Heart left ventricle (tissue), 13 donors: Measurements from ENCODE around the gene ICAM3.

ENCODE experiments used
- POLR2A ChIP-seq, 2 donors: fragments of 450-650 bp; IDR thresholded peaks; one replicate each; pipeline ENCODE4 v1.6.1; 2017; ENCODE audit warnings: antibody characterized with exemption in 2 of 2, mild to moderate bottlenecking in 2 of 2, moderate library complexity in 2 of 2
- TF ChIP-seq, protein P1 (sequence below), 12 donors: fragments of 200-600 bp; sonication (generic) in 4 of 12; IDR thresholded peaks; one replicate each; pipeline versions ENCODE4 v1.5.0 to v1.8.0; 2018 to 2022; ENCODE audit warnings: antibody characterized with exemption in 12 of 12, mild to moderate bottlenecking in 5 of 12
- donor health status: ischemic (EF 13 %, LVEDD 7.1; RV severe dilation, severe dysfunction).
- donor health status: DM: no; HTN: yes; CAD: no.
- donor health status: DM: no; HTN: no; CAD: no.
- donor health status: ischemic (EF 25% LVEDD 6.9; RV normal size, moderate dysfunction).
- donor health status: ischemic (EF 25% LVEDD 5.7; RV mildly dilated, moderate dysfunction).
- donor health status: ischemic (EF 35%, LVEDD 5.7; RV mildly dilated, moderate dysfunction).
- donor health status: nonischemic (EF 11% LVEDD 7.7; RV severe dilation, severe dysfunction).
- donor health status: DM: yes; HTN: yes; CAD: no.
- donor health status: PGD.
- donor health status: ischemic (EF 29% LVEDD 5.4; RV normal size, mild dysfunction).
- donor health status: nonischemic (EF 23%, LVEDD 6.1; RV moderate dilation, normal function).

DNA sequence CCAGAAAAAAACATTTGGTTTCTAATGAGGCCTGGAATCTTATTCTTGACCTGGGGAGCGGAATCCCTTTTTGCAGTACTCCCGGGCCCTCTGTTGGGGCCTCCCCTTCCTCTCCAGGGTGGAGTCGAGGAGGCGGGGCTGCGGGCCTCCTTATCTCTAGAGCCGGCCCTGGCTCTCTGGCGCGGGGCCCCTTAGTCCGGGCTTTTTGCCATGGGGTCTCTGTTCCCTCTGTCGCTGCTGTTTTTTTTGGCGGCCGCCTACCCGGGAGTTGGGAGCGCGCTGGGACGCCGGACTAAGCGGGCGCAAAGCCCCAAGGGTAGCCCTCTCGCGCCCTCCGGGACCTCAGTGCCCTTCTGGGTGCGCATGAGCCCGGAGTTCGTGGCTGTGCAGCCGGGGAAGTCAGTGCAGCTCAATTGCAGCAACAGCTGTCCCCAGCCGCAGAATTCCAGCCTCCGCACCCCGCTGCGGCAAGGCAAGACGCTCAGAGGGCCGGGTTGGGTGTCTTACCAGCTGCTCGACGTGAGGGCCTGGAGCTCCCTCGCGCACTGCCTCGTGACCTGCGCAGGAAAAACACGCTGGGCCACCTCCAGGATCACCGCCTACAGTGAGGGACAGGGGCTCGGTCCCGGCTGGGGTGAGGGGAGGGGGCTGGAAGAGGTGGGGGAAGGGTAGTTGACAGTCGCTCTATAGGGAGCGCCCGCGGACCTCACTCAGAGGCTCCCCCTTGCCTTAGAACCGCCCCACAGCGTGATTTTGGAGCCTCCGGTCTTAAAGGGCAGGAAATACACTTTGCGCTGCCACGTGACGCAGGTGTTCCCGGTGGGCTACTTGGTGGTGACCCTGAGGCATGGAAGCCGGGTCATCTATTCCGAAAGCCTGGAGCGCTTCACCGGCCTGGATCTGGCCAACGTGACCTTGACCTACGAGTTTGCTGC is 52.4 kb downstream of the ICAM3 start, which contains the start of gene ICAM4:
- TF ChIP-seq, protein P1, sequence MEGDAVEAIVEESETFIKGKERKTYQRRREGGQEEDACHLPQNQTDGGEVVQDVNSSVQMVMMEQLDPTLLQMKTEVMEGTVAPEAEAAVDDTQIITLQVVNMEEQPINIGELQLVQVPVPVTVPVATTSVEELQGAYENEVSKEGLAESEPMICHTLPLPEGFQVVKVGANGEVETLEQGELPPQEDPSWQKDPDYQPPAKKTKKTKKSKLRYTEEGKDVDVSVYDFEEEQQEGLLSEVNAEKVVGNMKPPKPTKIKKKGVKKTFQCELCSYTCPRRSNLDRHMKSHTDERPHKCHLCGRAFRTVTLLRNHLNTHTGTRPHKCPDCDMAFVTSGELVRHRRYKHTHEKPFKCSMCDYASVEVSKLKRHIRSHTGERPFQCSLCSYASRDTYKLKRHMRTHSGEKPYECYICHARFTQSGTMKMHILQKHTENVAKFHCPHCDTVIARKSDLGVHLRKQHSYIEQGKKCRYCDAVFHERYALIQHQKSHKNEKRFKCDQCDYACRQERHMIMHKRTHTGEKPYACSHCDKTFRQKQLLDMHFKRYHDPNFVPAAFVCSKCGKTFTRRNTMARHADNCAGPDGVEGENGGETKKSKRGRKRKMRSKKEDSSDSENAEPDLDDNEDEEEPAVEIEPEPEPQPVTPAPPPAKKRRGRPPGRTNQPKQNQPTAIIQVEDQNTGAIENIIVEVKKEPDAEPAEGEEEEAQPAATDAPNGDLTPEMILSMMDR (IDR thresholded peaks at IDR 0.05), result no peak
- no peak for TF ChIP-seq POLR2A (IDR thresholded peaks at IDR 0.05)
